Small intestine (tissue), 7 donors: ENCODE data around the gene PALLD. TPM values are rescaled to one million over a fixed set of nuclear protein-coding genes. Genes with fewer than 3 reads are reported as not detected.
"Not testable (repeated sequence)": the region's sequence is repeated elsewhere in the genome, so short reads cannot be mapped to it uniquely, and the experiment has no call there.

Experiments
- DNase-seq, 2 donors: peaks; one replicate each; pipeline versions ENCODE4 v3.0.0 to v3.0.0-alpha.2; 2013
- FAIRE-seq: peaks from 2 replicates; lab custom pipeline; 2012; peaks lifted over from hg19 to GRCh38; lab: Jason Lieb, UNC
- H3K27ac ChIP-seq, 3 donors: one replicate each; pipeline ENCODE4 v1.5.1; 2013; ENCODE audit warnings: low read length in 2 of 3, mild to moderate bottlenecking in 2 of 3, control low read depth in 1 of 3, inconsistent platforms in 1 of 3, low read depth in 1 of 3, moderate library complexity in 1 of 3
- H3K27me3 ChIP-seq, 3 donors: one replicate each; pipeline ENCODE4 v1.6.1; 2013; ENCODE audit warnings: low read length in 3 of 3, inconsistent platforms in 1 of 3; ENCODE audit not compliant: control insufficient read depth in 3 of 3, insufficient read depth in 3 of 3
- H3K36me3 ChIP-seq, 3 donors: one replicate each; pipeline ENCODE4 v1.6.1; 2013; ENCODE audit warnings: low read length in 3 of 3, inconsistent platforms in 1 of 3, low read depth in 1 of 3, mild to moderate bottlenecking in 1 of 3, moderate library complexity in 1 of 3; ENCODE audit not compliant: control insufficient read depth in 3 of 3, insufficient read depth in 2 of 3
- H3K4me1 ChIP-seq, 3 donors: one replicate each; pipeline ENCODE4 v1.6.1; 2013; ENCODE audit warnings: low read length in 2 of 3, inconsistent platforms in 1 of 3, low read depth in 1 of 3, mild to moderate bottlenecking in 1 of 3, moderate library complexity in 1 of 3; ENCODE audit not compliant: control insufficient read depth in 3 of 3, insufficient read depth in 2 of 3
- H3K4me3 ChIP-seq, 3 donors: one replicate each; pipeline ENCODE4 v1.5.1; 2013; ENCODE audit warnings: low read length in 3 of 3, control low read depth in 1 of 3, inconsistent platforms in 1 of 3, low read depth in 1 of 3, mild to moderate bottlenecking in 1 of 3, moderate library complexity in 1 of 3
- H3K9me3 ChIP-seq, 2 donors: one replicate each; pipeline ENCODE4 v1.6.1; 2013; ENCODE audit warnings: low read depth in 1 of 2, low read length in 1 of 2; ENCODE audit not compliant: control insufficient read depth in 2 of 2, insufficient read depth in 1 of 2
- WGBS, 3 donors: extraction: QIAGEN DNeasy Blood & Tissue Kit; methylation state at CpG; one replicate each; pipeline ENCODE4 v1.1.7; 2013; 5-methylcytosine and 5-hydroxymethylcytosine counted together
- polyA plus RNA-seq, 4 donors: library from polyadenylated mRNA; stranded (reverse) in 3 of 4; unstranded in 1 of 4; fragments of 200-250 nt in 3 of 4; fragments of 120-200 nt in 1 of 4; gene quantifications; one replicate each; pipeline versions ENCODE4 v1.2.1 to v1.2.3, GENCODE V29; 2013
- donor health status: healthy with polysubstance abuse.
- donor health status: control.
- donor health status: control.
- donor health status: Bipolar disorder and iron deficiency.
- donor health status: healthy.

The PALLD gene
- polyA plus RNA-seq, 4 donors, result 31.3 to 58.9 (median 38.0) TPM

DNA sequence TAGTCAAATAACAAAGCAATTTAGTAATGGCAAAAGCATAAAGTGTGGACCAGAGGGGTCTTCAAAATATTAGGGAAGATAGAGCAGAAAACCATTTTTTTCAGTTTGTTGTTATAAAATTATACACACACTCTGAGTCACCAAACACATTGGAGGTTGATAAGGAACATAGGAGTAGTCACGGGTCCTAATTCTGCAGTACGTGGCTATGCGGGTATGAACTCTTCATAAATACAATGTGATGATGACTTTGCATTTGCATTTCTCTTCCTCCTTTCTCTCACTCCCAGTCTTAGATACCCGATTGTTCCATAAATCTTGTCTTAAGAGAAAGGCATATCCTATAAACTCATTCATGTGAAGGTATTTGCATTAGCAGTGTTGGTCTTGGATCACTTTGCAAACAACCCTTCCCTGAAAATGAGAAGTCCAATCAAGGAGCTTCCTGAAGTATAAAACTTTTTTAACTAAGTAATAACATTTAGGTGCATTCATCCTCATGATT lies 223.6 kb downstream of the PALLD start:
- no peak overlapping the region for H3K4me3 ChIP-seq
- H3K9me3 ChIP-seq, result no peaks in the 10 kb centered on the region
- H3K27ac ChIP-seq, result no peak overlapping the region
- no peaks in the 10 kb centered on the region for H3K4me1 ChIP-seq
- H3K36me3 ChIP-seq, result no peaks in the 10 kb centered on the region
- FAIRE-seq, result no peak
- no peaks in the 10 kb centered on the region for H3K27me3 ChIP-seq
- no peak for DNase-seq
- 84 to 92% (median 86%) methylated on average over 4 of the region's 4 CpGs for WGBS, 3 donors

DNA sequence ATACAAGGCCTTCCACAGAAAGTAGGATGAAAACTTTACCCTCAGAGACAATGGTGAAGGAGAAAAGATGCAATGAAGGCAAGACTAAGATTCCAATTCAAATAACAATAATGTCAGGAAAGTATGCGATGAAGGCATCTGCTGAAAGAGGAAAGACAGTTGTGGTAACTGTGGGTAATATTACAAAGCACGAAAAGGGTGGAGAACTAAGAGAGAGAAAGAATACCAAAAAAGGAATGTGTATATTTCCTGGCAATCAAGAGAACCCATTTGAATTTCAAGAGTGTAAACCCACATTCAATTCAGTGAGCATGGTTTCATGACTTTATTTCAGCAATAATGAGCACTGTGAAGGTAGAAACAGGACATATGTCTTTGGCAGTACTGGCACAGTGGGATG lies 225.5 kb downstream of the PALLD start:
- FAIRE-seq, result no peak
- WGBS, 3 donors, result 43 to 81% (median 49%) methylated on average over 2 of the region's 2 CpGs
- H3K27ac ChIP-seq, result no peak overlapping the region

DNA sequence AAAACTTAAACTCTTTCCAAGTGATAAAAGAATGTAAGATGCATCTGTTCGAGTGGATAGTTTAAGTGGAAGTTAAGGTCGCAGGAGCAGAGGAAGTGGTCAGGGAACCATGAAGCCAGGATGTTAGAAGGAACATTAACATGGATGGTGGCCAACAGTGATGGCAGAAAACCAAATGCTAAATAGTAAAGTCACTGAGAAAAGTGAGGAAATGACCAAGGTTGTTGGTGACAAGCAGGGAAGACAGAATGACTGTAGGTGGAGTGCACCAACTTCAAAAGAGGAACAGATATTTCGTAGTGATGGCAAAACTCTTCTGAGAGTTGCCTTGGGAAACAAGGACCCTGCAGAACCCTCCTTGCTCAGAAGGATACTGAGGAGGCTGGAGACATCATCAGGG lies 226.2 kb downstream of the PALLD start:
- DNase-seq, result no peak
- H3K4me3 ChIP-seq, result no peak overlapping the region
- no peaks in the 10 kb centered on the region for H3K27me3 ChIP-seq
- FAIRE-seq, result no peak
- no peaks in the 10 kb centered on the region for H3K9me3 ChIP-seq
- peak overlapping the region in 1 of 3 donors; percentile 15 for H3K27ac ChIP-seq
- no peaks in the 10 kb centered on the region for H3K36me3 ChIP-seq
- no peaks in the 10 kb centered on the region for H3K4me1 ChIP-seq
- 51 to 86% (median 72%) methylated on average over 3 of the region's 3 CpGs for WGBS, 3 donors

More for the DNA sequence above, 225.5 kb downstream of the PALLD start:
- Histone ChIP-seq H3K9me3 (no peaks in the 10 kb centered on the region), H3K4me3 (no peak overlapping the region), H3K27me3 (no peaks in the 10 kb centered on the region), H3K4me1 (no peaks in the 10 kb centered on the region), H3K36me3 (no peaks in the 10 kb centered on the region)
- DNase-seq, result no peak

DNA sequence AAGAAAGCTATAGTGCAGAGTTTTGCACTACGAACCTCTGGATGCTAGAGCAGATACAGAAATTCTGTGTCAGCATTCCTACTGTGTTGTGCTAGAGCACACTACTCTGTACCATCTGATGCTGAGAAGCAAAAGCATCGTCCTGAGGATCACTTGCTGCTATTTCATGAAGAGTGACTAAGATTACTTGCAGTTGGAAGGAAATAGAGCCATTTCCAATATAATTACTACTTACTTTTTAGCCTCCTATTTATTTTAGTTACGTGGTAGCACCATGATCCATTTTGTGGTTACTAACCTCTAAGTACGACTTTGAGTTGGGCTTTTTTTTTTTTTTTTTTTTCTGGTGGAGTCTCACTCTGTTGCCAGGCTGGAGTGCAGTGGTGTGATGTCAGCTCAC lies 226.7 kb downstream of the PALLD start:
- H3K36me3 ChIP-seq, result no peaks in the 10 kb centered on the region
- no peak for DNase-seq
- no peak overlapping the region for H3K4me3 ChIP-seq
- FAIRE-seq, result no peak
- H3K9me3 ChIP-seq, result no peaks in the 10 kb centered on the region
- WGBS, 3 donors, result 70 to 89% (median 75%) methylated on average over 4 of the region's 4 CpGs
- H3K27ac ChIP-seq, result no peak overlapping the region
- H3K27me3 ChIP-seq, result no peaks in the 10 kb centered on the region
- H3K4me1 ChIP-seq, result no peaks in the 10 kb centered on the region

DNA sequence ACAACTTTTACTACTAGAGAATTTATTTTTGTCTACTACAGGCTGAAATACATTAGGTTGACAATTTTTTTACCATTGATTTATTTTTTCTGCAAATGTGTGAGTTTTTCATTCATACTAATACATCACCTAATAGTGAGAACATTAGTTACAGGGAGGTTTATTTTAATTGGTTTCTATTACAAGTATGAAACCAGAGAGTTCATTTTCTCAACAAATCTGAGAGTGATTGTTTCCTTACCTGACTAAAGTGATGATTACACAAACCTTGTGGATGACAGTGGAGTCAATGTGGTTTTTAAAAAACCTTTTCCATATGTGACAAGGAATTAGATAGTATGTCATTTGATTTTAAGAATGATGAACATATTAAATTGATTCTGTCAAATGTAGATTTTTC lies 227.4 kb downstream of the PALLD start:
- no peak for DNase-seq
- H3K36me3 ChIP-seq, result no peaks in the 10 kb centered on the region
- H3K4me1 ChIP-seq, result no peaks in the 10 kb centered on the region
- H3K27ac ChIP-seq, result no peak overlapping the region
- H3K4me3 ChIP-seq, result no peak overlapping the region
- no peaks in the 10 kb centered on the region for H3K27me3 ChIP-seq
- no peak for FAIRE-seq
- H3K9me3 ChIP-seq, result no peaks in the 10 kb centered on the region

DNA sequence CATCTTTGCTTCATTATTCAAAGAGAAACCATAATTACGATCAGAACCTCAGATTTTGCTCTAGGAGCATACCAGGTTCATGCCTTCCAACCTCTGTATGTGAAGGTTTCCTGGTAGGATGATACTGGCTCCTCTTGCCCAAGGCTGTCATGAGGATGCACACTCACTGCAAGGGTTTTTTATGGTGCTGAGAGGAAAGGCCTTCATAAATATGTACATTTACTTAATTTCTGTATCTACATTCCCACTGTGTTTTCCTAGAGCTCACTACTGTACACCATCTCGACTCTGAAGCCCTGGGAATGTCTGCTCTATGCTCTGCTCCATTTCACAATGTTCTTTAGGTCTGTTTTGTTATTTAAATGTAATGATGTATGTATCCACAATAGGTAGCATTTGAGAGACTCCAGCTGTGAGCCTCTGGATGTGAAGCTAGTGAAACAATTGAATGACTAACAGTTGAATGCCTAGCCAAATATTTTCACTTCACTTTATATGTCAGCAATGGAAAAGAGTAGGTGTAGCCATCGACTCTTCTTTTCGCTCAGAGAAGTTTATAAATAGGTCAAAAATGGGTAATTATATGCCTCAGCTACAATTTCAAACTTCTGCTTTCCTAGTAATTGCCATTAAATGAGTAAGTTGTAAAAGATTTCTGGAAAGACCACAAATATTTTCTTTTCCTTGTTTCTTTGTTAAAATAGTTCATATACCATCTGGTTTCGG lies 228.0 kb downstream of the PALLD start:
- H3K27me3 ChIP-seq, result no peaks in the 10 kb centered on the region
- H3K4me1 ChIP-seq, result no peaks in the 10 kb centered on the region
- FAIRE-seq, result no peak
- H3K36me3 ChIP-seq, result no peaks in the 10 kb centered on the region
- no peak overlapping the region for H3K27ac ChIP-seq
- H3K9me3 ChIP-seq, result no peaks in the 10 kb centered on the region
- no peak overlapping the region for H3K4me3 ChIP-seq
- 74 to 87% (median 83%) methylated on average over 5 of the region's 5 CpGs for WGBS, 3 donors
- DNase-seq, result no peak

DNA sequence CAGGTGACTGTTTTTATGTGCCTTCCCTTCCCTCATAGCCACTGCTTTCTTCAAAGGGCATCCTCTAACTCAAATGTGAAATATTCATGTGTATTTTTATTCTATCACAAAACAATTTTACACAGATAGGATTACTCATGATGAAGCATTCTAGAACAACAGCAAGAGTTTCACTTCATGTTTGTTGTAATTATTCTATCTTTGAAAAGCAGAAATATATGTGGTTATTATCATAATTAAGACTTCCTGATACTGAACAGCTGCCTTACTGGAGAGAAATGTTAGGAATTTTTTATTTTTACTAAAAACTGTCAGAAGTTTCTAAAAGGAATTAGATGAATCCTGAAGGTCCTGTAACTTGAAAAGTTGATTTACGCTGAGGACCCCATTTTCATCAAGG lies 229.1 kb downstream of the PALLD start:
- H3K4me3 ChIP-seq, result no peak overlapping the region
- no peaks in the 10 kb centered on the region for H3K27me3 ChIP-seq
- WGBS, 3 donors, result 92 to 97% (median 97%) methylated on average over 1 of the region's 1 CpG
- FAIRE-seq (no peak), DNase-seq (no peak)
- H3K9me3 ChIP-seq, result no peaks in the 10 kb centered on the region
- H3K36me3 ChIP-seq, result no peaks in the 10 kb centered on the region
- no peaks in the 10 kb centered on the region for H3K4me1 ChIP-seq
- H3K27ac ChIP-seq, result no peak overlapping the region

DNA sequence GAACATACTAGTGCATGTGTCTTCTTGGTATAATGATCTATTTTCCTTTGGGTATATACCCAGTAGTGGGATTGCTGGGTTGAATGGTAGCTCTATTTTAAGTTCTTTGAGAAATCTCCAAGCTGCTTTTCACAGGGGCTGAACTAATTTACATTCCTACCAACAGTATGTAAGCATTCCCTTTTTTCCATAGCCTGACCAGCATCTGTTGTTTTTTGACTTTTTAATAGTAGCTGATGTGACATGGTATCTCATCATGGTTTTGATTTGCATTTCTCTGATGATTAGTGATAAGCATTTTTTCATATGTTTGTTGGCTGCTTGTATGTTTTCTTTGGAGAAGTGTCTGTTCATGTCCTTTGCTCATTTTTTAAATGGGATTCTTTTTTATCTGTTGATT lies 230.3 kb downstream of the PALLD start:
- H3K4me3 ChIP-seq, H3K9me3 ChIP-seq, H3K27ac ChIP-seq, FAIRE-seq, H3K4me1 ChIP-seq, H3K36me3 ChIP-seq, DNase-seq, H3K27me3 ChIP-seq: not testable (repeated sequence)
